HepG2 (cell line): ENCODE data around the gene IKZF2. TPM values are rescaled to one million over a fixed set of nuclear protein-coding genes. Genes with fewer than 3 reads are reported as not detected.

Source experiments
- ATAC-seq: fragments of 200-7000 bp; cut with Tn5 transposase; 3 replicates; pipeline ENCODE4 v1.9.1; 2020; ENCODE audit warnings: mild to moderate bottlenecking, moderate library complexity
- BruUV-seq: library from RNA; stranded (reverse); fragments of 400-500 nt; replicated peaks from 2 replicates; lab custom pipeline; 2021; lab: Mats Ljungman, UMichigan
- CTCF ChIA-PET: fragments of 300-600 bp; formaldehyde crosslinking; extraction: SDS; loops from one replicate; lab custom pipeline; 2021; ENCODE audit warnings: low total read pairs, inconsistent platforms, low intra/inter-chr PET ratio; lab: Yijun Ruan, JAX
- POLR2A ChIA-PET: fragments of 350-600 bp; sonication (Branson Sonifier 250); formaldehyde crosslinking; loops from one replicate; lab custom pipeline; 2020; ENCODE audit warnings: antibody characterized with exemption, inconsistent platforms; lab: Yijun Ruan, JAX
- DNase-seq: peaks from one replicate; pipeline ENCODE4 v3.0.0-alpha.2; 2015; ENCODE audit warnings: low spot score
- FAIRE-seq: peaks from 3 replicates; lab custom pipeline; 2011; peaks lifted over from hg19 to GRCh38; lab: Jason Lieb, UNC
- H2AFZ ChIP-seq: one replicate; pipeline ENCODE4 v1.6.1; 2011; ENCODE audit warnings: low read length, inconsistent platforms
- H3K27ac ChIP-seq: fragments of 300-600 bp; 3 replicates; pipeline ENCODE4 v1.8.0; 2011; ENCODE audit warnings: mixed run types, mild to moderate bottlenecking, mixed read lengths, low read length, inconsistent platforms; ENCODE audit not compliant: insufficient read depth; ENCODE audit errors: extremely low read length
- H3K27me3 ChIP-seq, 2 experiments: fragments of 200-600 bp in 1 of 2; 2 replicates in 1 of 2; 3 replicates in 1 of 2; pipeline versions ENCODE4 v1.6.0 to v1.8.0; 2011; ENCODE audit warnings: low read length in 2 of 2, mild to moderate bottlenecking in 2 of 2, moderate library complexity in 2 of 2, inconsistent platforms in 1 of 2; ENCODE audit not compliant: insufficient read depth in 2 of 2, control insufficient read depth in 1 of 2
- H3K36me3 ChIP-seq, 2 experiments: fragments of 200-600 bp in 1 of 2; replicated peaks in 1 of 2; 2 replicates in 1 of 2; 3 replicates in 1 of 2; pipeline versions ENCODE4 v1.5.1 to v1.8.0; 2011; ENCODE audit warnings: low read length in 2 of 2, inconsistent platforms in 1 of 2; ENCODE audit not compliant: insufficient read depth in 2 of 2, control insufficient read depth in 1 of 2
- H3K4me1 ChIP-seq: 2 replicates; pipeline ENCODE4 v1.5.1; 2012; ENCODE audit warnings: low read length, inconsistent platforms; ENCODE audit not compliant: insufficient read depth
- H3K4me2 ChIP-seq: 2 replicates; pipeline ENCODE4 v1.6.0; 2011; ENCODE audit warnings: low read depth, low read length, inconsistent platforms
- H3K4me3 ChIP-seq, 3 experiments: fragments of 200-600 bp in 1 of 3; sonication (generic), shearing (Covaris generic) in 1 of 3; replicated peaks in 1 of 3; 2 replicates each; pipeline ENCODE4 v1.5.1; 2011 to 2016; ENCODE audit warnings: low read length in 3 of 3, inconsistent platforms in 2 of 3, low read depth in 2 of 3, mild to moderate bottlenecking in 2 of 3, control low read depth in 1 of 3, mixed read lengths in 1 of 3; ENCODE audit not compliant: insufficient read depth in 1 of 3
- H3K79me2 ChIP-seq: one replicate; pipeline ENCODE4 v1.6.1; 2011; ENCODE audit warnings: low read length, inconsistent platforms; ENCODE audit not compliant: insufficient read depth
- H3K9ac ChIP-seq: 2 replicates; pipeline ENCODE4 v1.6.0; 2011; ENCODE audit warnings: mild to moderate bottlenecking, low read depth, low read length, inconsistent platforms; ENCODE audit not compliant: insufficient read depth
- H3K9me3 ChIP-seq: 2 replicates; pipeline ENCODE4 v1.5.1; 2012; ENCODE audit warnings: mild to moderate bottlenecking, low read length
- H4K20me1 ChIP-seq: 2 replicates; pipeline ENCODE4 v1.6.0; 2011; ENCODE audit warnings: inconsistent platforms, mild to moderate bottlenecking, low read length, moderate library complexity; ENCODE audit not compliant: insufficient read depth
- BRF2 ChIP-seq: sonication (generic); formaldehyde crosslinking; IDR thresholded peaks from 2 replicates; pipeline ENCODE4 v1.8.1; 2022; ENCODE audit warnings: mild to moderate bottlenecking, missing genetic modification reagents
- ELF4 ChIP-seq: sonication (generic); formaldehyde crosslinking; IDR thresholded peaks from 2 replicates; pipeline ENCODE4 v1.5.0; 2020; ENCODE audit warnings: missing genetic modification reagents, mild to moderate bottlenecking, moderate library complexity, borderline replicate concordance
- ETS1 ChIP-seq: sonication (generic); formaldehyde crosslinking; IDR thresholded peaks from 2 replicates; pipeline ENCODE4 v1.4.0; 2020; ENCODE audit warnings: missing genetic modification reagents
- FOSL2 ChIP-seq: sonication (generic); formaldehyde crosslinking; IDR thresholded peaks from 2 replicates; pipeline ENCODE4 v1.4.0; 2020; ENCODE audit warnings: missing genetic modification reagents
- FOXM1 ChIP-seq: sonication (generic); formaldehyde crosslinking; IDR thresholded peaks from 2 replicates; pipeline ENCODE4 v1.5.0; 2020; ENCODE audit warnings: missing genetic modification reagents
- MXD1 ChIP-seq: sonication (generic); formaldehyde crosslinking; IDR thresholded peaks from 2 replicates; pipeline ENCODE4 v1.4.0; 2020; ENCODE audit warnings: mild to moderate bottlenecking, missing genetic modification reagents
- NCOA5 ChIP-seq: sonication (generic); formaldehyde crosslinking; IDR thresholded peaks from 2 replicates; pipeline ENCODE4 v1.4.0; 2020; ENCODE audit warnings: missing genetic modification reagents
- POLR2AphosphoS2 ChIP-seq: IDR thresholded peaks from 2 replicates; pipeline ENCODE4 v1.6.1; 2011; ENCODE audit warnings: low read depth, low read length, improper control_type of control experiment
- TGIF2 ChIP-seq: IDR thresholded peaks from 2 replicates; pipeline ENCODE4 v1.6.1; 2016; ENCODE audit warnings: control low read depth, missing compliant biosample characterization
- THAP11 ChIP-seq: IDR thresholded peaks from 2 replicates; pipeline ENCODE4 v1.6.1; 2016; ENCODE audit warnings: missing biosample characterization, missing genetic modification reagents
- ZNF18 ChIP-seq: sonication (generic); formaldehyde crosslinking; IDR thresholded peaks from 2 replicates; pipeline ENCODE4 v1.8.0; 2022; ENCODE audit warnings: mild to moderate bottlenecking, missing genetic modification reagents; ENCODE audit not compliant: insufficient replicate concordance
- ZSCAN30 ChIP-seq: sonication (generic); formaldehyde crosslinking; IDR thresholded peaks from 2 replicates; pipeline ENCODE4 v1.5.0; 2020; ENCODE audit warnings: mild to moderate bottlenecking, missing genetic modification reagents
- WGBS: methylation state at CpG from one replicate; pipeline ENCODE4 v1.1.6; 2017; ENCODE audit warnings: low lambda C conversion rate; 5-methylcytosine and 5-hydroxymethylcytosine counted together
- in situ Hi-C: cut with HindIII; loops from 2 replicates; pipeline ENCODE4 v1.10.0; 2017; ENCODE audit warnings: low pct_unique_long_range_greater_than_20kb; ENCODE audit not compliant: extremely low pct_ligation_motif_present
- intact Hi-C: fragments of 100-400 bp; cut with micrococcal nuclease; formaldehyde crosslinking; loops from one replicate; pipeline ENCODE4 v1.10.0; 2022; ENCODE audit not compliant: unreplicated experiment
- polyA plus RNA-seq, 8 experiments: library from polyadenylated mRNA; depleted of rRNA in 3 of 8; stranded (reverse) in 7 of 8; unstranded in 1 of 8; fragments of >200 nt; fragmentation: Illumina TruSeq in 4 of 8; extraction: Trizol in 4 of 8; gene quantifications; 2 replicates each; pipeline versions ENCODE4 v1.2.1 to v1.2.3, GENCODE V29; 2011 to 2016; ENCODE audit warnings: low read depth in 4 of 8, missing spikeins in 1 of 8, mixed read lengths in 1 of 8; ENCODE audit not compliant: insufficient read depth in 1 of 8
- total RNA-seq, 5 experiments: library from RNA; depleted of rRNA; stranded (reverse); fragments of >200 nt; fragmentation: Illumina TruSeq; extraction: Trizol; gene quantifications; 2 replicates each; pipeline ENCODE4 v1.2.3, GENCODE V29; 2016; ENCODE audit warnings: low read depth in 1 of 5

The IKZF2 gene
- total and polyA plus RNA-seq, 2 of the 13 experiments (the other 11 are each of a cell fraction or from before 2014, with no cell fraction given) = 0.18 to 0.86 TPM

GRCh38 chr2:213149294-213149875, 2.0 kb downstream of the IKZF2 start:
- CTCF ChIA-PET = no interaction called here

GRCh38 chr2:213148572-213149261, 2.7 kb downstream of the IKZF2 start:
- H3K79me2 ChIP-seq = no peaks in the 10 kb centered on the region
- H4K20me1 ChIP-seq = no peaks in the 10 kb centered on the region
- H3K9me3 ChIP-seq = no peaks in the 10 kb centered on the region
- no peak overlapping the region for H2AFZ ChIP-seq
- H3K4me3 ChIP-seq = no peak overlapping the region
- H3K9ac ChIP-seq = no peak overlapping the region
- POLR2A ChIA-PET = no interaction called here
- H3K36me3 ChIP-seq = no peaks in the 10 kb centered on the region
- no peak for ATAC-seq
- FAIRE-seq = no peak
- H3K4me1 ChIP-seq = peaks cover 11% of the 10 kb centered on the region; the same call in 1 of the 2 replicates
- no peak overlapping the region for H3K27ac ChIP-seq
- no peak overlapping the region for H3K4me2 ChIP-seq
- DNase-seq = no peak
- BruUV-seq = no TSS peak
- peaks cover 0 to 15% of the 10 kb centered on the region in 2 experiments; a peak in 1 of 5 replicates for H3K27me3 ChIP-seq
- intact Hi-C loops (no loop called here), in situ Hi-C loops (no loop called here)
- WGBS = 5% methylated on average over 2 of the region's 2 CpGs
- CTCF ChIA-PET = no interaction called here
- TF ChIP-seq FOXM1 (CRISPR knock-in tag) = no peak
- no peak for TF ChIP-seq BRF2 (CRISPR knock-in tag)
- no peak for TF ChIP-seq POLR2AphosphoS2
- no peak for TF ChIP-seq ETS1 (CRISPR knock-in tag)
- TF ChIP-seq TGIF2 (CRISPR knock-in tag) = no peak
- TF ChIP-seq ZSCAN30 (CRISPR knock-in tag) = no peak
- no peak for TF ChIP-seq THAP11
- no peak for TF ChIP-seq ZNF18 (CRISPR knock-in tag)
- no peak for TF ChIP-seq NCOA5

More at GRCh38 chr2:213149294-213149875, 2.0 kb downstream of the IKZF2 start:
- Histone ChIP-seq H3K79me2 (no peaks in the 10 kb centered on the region), H2AFZ (no peak overlapping the region), H3K27ac (no peak overlapping the region), H3K4me2 (no peak overlapping the region), H3K9ac (no peak overlapping the region), H3K27me3 (peaks cover 0 to 15% of the 10 kb centered on the region in 2 experiments; a peak in 1 of 5 replicates), H3K36me3 (no peaks in the 10 kb centered on the region), H3K4me1 (peaks cover 11% of the 10 kb centered on the region; the same call in 1 of the 2 replicates), H4K20me1 (no peaks in the 10 kb centered on the region), H3K4me3 (no peak overlapping the region), H3K9me3 (no peaks in the 10 kb centered on the region)
- POLR2A ChIA-PET = no interaction called here
- 70% methylated on average over 3 of the region's 3 CpGs for WGBS
- in situ Hi-C loops = no loop called here
- TF ChIP-seq MXD1 (CRISPR knock-in tag) (no peak), FOSL2 (CRISPR knock-in tag) (no peak), ELF4 (CRISPR knock-in tag) (no peak)
- no TSS peak for BruUV-seq
- intact Hi-C loops = no loop called here
- ATAC-seq (no peak), DNase-seq (no peak), FAIRE-seq (no peak)
